ENCODE results near the gene DBNDD2. TPM values are rescaled to one million over a fixed set of nuclear protein-coding genes. Genes with fewer than 3 reads are reported as not detected.

DBNDD2 gene
- total RNA-seq, 1 experiment from 2014 or later, result 69.0 TPM

- no peak for DNase-seq
- no peaks in the 10 kb centered on the region for H3K79me2 ChIP-seq (ENCODE audit: low read depth)
- ChIA-PET POLR2A (ENCODE audit: unreplicated experiment) (no interaction called here), CTCF (interaction anchor here (1.2 kb wide), 1 partner anchor 15 kb away, joined by 3 read pairs; no protein-coding TSS in a partner anchor)
- H2AFZ ChIP-seq, result no peak overlapping the region
- no TSS peak for BruUV-seq (replicated peaks)
- H3K4me2 ChIP-seq, result no peak overlapping the region
- no peaks in the 10 kb centered on the region for H3K36me3 ChIP-seq (ENCODE audit: low read depth)
- intact Hi-C loops (cut with micrococcal nuclease; ENCODE audit: unreplicated experiment), result no loop called here
- no peaks in the 10 kb centered on the region for H3K9me3 ChIP-seq (ENCODE audit: insufficient read depth, low read depth)
- H3K4me3 ChIP-seq, result no peak overlapping the region
- TF ChIP-seq EZH2 (IDR thresholded peaks at IDR 0.05; ENCODE audit: low read depth) (no peak), CTCF (conservative IDR thresholded peaks at IDR 0.05) (no peak)
- H3K9me2 ChIP-seq (ENCODE audit: insufficient read depth), result no peaks in the 10 kb centered on the region; the same call in 1 of the 2 replicates
- no peaks in the 10 kb centered on the region for H4K20me1 ChIP-seq (ENCODE audit: insufficient read depth)
- no peak overlapping the region for H3K27ac ChIP-seq
- no peaks in the 10 kb centered on the region for H3K27me3 ChIP-seq (ENCODE audit: insufficient read depth, low read depth)
- peaks cover 10% of the 10 kb centered on the region; the same call in 1 of the 2 replicates for H3K4me1 ChIP-seq (replicated peaks; ENCODE audit: insufficient read depth)
- H3F3A ChIP-seq (ENCODE audit: insufficient read depth, low read depth), result peaks cover 10% of the 10 kb centered on the region; the same call in 1 of the 2 replicates
Measured at GRCh38 chr20:45452238-45452637, 44.1 kb downstream of the DBNDD2 start.

DNA sequence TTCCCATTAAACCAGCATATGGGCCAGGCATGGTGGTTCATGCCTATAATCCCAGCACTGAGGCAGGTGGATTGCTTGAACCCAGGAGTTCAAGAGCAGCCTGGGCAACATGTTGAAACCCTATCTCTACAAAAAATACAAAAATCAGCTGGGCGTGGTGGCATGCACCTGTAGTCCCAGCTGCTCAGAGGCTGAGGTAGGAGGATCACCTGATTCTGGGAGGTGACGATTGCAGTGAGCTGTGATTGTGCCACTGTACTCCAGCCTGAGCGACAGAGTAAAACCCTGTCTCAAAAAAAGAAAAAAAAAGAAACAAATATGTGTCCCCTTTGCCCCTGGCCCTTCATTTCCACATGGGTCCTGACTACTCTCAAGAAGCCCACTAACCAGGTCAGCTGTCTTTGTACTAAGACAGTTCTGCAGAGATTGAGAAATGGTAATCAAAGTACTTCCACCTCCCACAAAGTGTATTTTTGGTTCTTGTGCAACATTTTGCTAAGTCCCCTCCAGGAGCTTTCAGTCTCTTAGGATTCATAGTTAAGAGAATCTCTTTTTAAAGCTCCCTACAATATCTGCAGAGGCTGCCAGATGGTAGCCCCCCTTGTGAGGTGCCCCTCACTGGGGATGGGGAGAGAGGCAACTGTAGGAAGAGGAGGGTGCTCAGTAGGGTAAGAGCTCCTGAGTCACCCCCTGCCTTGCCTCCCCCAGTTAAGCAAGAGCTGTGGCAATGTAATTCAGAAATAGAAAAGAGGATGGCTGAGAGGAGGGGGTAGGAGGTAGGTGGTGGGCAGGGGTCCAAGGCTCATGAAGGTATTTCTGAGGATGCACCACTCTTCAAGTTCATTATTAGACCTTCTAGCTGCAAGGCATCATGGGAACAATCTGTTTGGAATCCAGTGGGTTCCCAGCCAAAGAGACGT is 44.9 kb downstream of the DBNDD2 start:
- Histone ChIP-seq H3K9me3 (ENCODE audit: insufficient read depth, low read depth) (no peaks in the 10 kb centered on the region), H3K36me3 (ENCODE audit: low read depth) (no peaks in the 10 kb centered on the region), H3K4me2 (no peak overlapping the region), H3K27ac (no peak overlapping the region), H2AFZ (no peak overlapping the region), H4K20me1 (ENCODE audit: insufficient read depth) (no peaks in the 10 kb centered on the region), H3K27me3 (ENCODE audit: insufficient read depth, low read depth) (no peaks in the 10 kb centered on the region), H3K4me1 (replicated peaks; ENCODE audit: insufficient read depth) (peaks cover 6% of the 10 kb centered on the region; the same call in 1 of the 2 replicates), H3F3A (ENCODE audit: insufficient read depth, low read depth) (peaks cover 8% of the 10 kb centered on the region; the same call in 1 of the 2 replicates), H3K9me2 (ENCODE audit: insufficient read depth) (no peaks in the 10 kb centered on the region; the same call in 1 of the 2 replicates), H3K4me3 (no peak overlapping the region), H3K79me2 (ENCODE audit: low read depth) (no peaks in the 10 kb centered on the region)
- ChIA-PET CTCF (interaction anchor here (0.8 to 1.2 kb wide), 2 partner anchors 16 to 79 kb away, joined by 3 read pairs; no protein-coding TSS in a partner anchor), POLR2A (ENCODE audit: unreplicated experiment) (interaction anchor here (0.5 kb wide), 1 partner anchor 29 kb away, joined by 3 read pairs; no protein-coding TSS in a partner anchor)
- intact Hi-C loops (cut with micrococcal nuclease; ENCODE audit: unreplicated experiment), result no loop called here
- no peak for DNase-seq
- TF ChIP-seq CTCF (conservative IDR thresholded peaks at IDR 0.05) (no peak), EZH2 (IDR thresholded peaks at IDR 0.05; ENCODE audit: low read depth) (no peak)
- no TSS peak for BruUV-seq (replicated peaks)

DNA sequence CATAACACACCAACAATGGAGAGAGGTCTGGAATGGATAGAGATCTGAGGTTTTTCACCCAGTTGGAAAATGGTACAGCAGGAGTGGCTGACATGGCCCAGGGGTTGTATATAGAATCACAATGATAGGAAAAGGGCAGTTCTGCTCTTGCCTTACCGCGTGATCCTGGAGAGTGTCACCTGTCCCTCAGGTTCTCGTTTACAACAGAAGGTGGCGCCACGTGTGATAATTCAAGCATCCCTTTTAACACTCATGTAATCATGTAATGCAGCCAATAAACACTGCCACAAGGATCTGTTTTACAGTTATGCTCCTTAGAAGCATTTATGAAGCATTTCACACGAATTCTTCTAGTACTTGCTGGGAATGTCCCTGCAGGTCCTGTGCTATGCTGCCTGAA is 48.5 kb downstream of the DBNDD2 start:
- Histone ChIP-seq H3F3A (ENCODE audit: insufficient read depth, low read depth) (peaks cover 12% of the 10 kb centered on the region), H3K9me2 (ENCODE audit: insufficient read depth) (no peaks in the 10 kb centered on the region), H3K4me1 (replicated peaks; ENCODE audit: insufficient read depth) (peaks cover 14% of the 10 kb centered on the region; the same call in 1 of the 2 replicates), H4K20me1 (ENCODE audit: insufficient read depth) (no peaks in the 10 kb centered on the region), H3K4me3 (no peak overlapping the region), H3K27ac (no peak overlapping the region), H3K36me3 (ENCODE audit: low read depth) (no peaks in the 10 kb centered on the region), H3K79me2 (ENCODE audit: low read depth) (no peaks in the 10 kb centered on the region), H3K4me2 (no peak overlapping the region), H3K9me3 (ENCODE audit: insufficient read depth, low read depth) (no peaks in the 10 kb centered on the region), H3K27me3 (ENCODE audit: insufficient read depth, low read depth) (no peaks in the 10 kb centered on the region), H2AFZ (no peak overlapping the region)
- DNase-seq, result peak in 1 of 2 experiments; percentile 39
- POLR2A ChIA-PET (ENCODE audit: unreplicated experiment), result interaction anchor here (0.6 to 0.7 kb wide), 2 partner anchors 525 to 976 kb away, joined by 3 to 4 read pairs; no protein-coding TSS in a partner anchor
- intact Hi-C loops (cut with micrococcal nuclease; ENCODE audit: unreplicated experiment), result loop anchor here (5.0 kb wide), 1 partner anchor 136 kb away; no protein-coding TSS in a partner anchor
- BruUV-seq (replicated peaks), result no TSS peak
- CTCF ChIA-PET, result interaction anchor here (1.0 kb wide), 1 partner anchor 133 kb away, joined by 4 read pairs; no protein-coding TSS in a partner anchor
- no peak for TF ChIP-seq EZH2 (IDR thresholded peaks at IDR 0.05; ENCODE audit: low read depth)
- TF ChIP-seq CTCF (conservative IDR thresholded peaks at IDR 0.05), result peak; percentile 53
